Measurements from ENCODE around the gene PRDM13. TPM values are rescaled to one million over a fixed set of nuclear protein-coding genes. Genes with fewer than 3 reads are reported as not detected.

PRDM13 gene
- total and polyA plus RNA-seq, 10 of the 15 experiments (the other 5 are each of a cell fraction or from before 2014, with no cell fraction given) = 0.02 to 0.15 (median 0.03) TPM; not detected in 6

DNA sequence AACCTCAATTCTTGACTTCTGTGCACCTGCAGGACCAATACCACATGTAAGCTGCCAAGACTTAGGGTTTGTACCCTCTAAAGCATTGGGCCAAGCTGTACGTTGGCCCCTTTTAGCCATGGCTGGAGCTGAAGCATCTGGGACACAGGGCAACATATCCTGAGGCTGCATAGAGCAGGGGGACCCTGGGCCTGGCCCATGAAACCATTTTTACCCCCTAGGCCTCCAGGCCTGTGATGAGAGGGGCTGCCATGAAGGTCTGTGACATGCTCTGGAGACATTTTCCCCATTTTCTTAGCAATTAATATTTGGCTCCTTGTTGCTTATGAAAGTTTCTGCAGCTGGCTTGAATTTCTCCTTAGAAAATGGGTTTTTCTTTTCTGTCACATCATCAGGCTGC is 31.0 kb downstream of the PRDM13 start:
- Histone ChIP-seq H3K79me2 (ENCODE audit: control insufficient read depth, insufficient read depth, low read length) (no peaks in the 10 kb centered on the region), H3K9me3 (replicated peaks; ENCODE audit: control insufficient read depth, insufficient read depth, low read length) (peaks cover 1% of the 10 kb centered on the region; the same call in 1 of the 3 replicates), H4K20me1 (ENCODE audit: control insufficient read depth, insufficient read depth) (no peaks in the 10 kb centered on the region), H3K36me3 (ENCODE audit: control insufficient read depth in 2 of 2, insufficient read depth in 2 of 2, low read length in 1 of 2) (no peaks in the 10 kb centered on the region), H2AFZ (ENCODE audit: control insufficient read depth, low read depth, low read length) (no peak overlapping the region), H3K4me1 (ENCODE audit: control insufficient read depth, insufficient read depth, low read length) (no peaks in the 10 kb centered on the region), H3K4me3 (no peak overlapping the region), H3K27me3 (replicated peaks in 1 of 2; ENCODE audit: control insufficient read depth in 2 of 2, insufficient read depth in 2 of 2, low read length in 1 of 2) (no peaks in the 10 kb centered on the region), H3K9ac (ENCODE audit: control insufficient read depth, insufficient read depth, low read length) (no peak overlapping the region), H3K4me2 (ENCODE audit: control insufficient read depth, insufficient read depth) (no peak overlapping the region), H3K27ac (ENCODE audit: control insufficient read depth, insufficient read depth) (no peak overlapping the region)
- ChIA-PET POLR2A (no interaction called here), CTCF (no interaction called here), SMC1A (ENCODE audit: uncharacterized antibody, unreplicated experiment) (no interaction called here), RAD21 (ENCODE audit: unreplicated experiment) (no interaction called here)
- intact Hi-C loops (cut with micrococcal nuclease; ENCODE audit: unreplicated experiment) = no loop called here
- BruUV-seq (replicated peaks) = no TSS peak
- WGBS (ENCODE audit: insufficient coverage, insufficient replicate concordance, low lambda C conversion rate, missing lambda C conversion rate) = 0% methylated on average over 1 of the region's 1 CpG
- FAIRE-seq (no peak), ATAC-seq (no peak), DNase-seq (ENCODE audit: low read depth, low spot score) (no peak)
- in situ Hi-C loops (cut with MboI) = no loop called here
- TF ChIP-seq NBN (IDR thresholded peaks at IDR 0.05) = no peak
- no peak for TF ChIP-seq POLR2AphosphoS2 (IDR thresholded peaks at IDR 0.05; ENCODE audit: low read depth, low read length)
- no peak for TF ChIP-seq PAX5 (IDR thresholded peaks at IDR 0.05; ENCODE audit: borderline replicate concordance, low read depth, low read length)
- no peak for TF ChIP-seq KDM1A (IDR thresholded peaks at IDR 0.05; ENCODE audit: borderline replicate concordance)
- no peak for TF ChIP-seq ZNF24 (IDR thresholded peaks at IDR 0.05)
- no peak for TF ChIP-seq MXI1 (IDR thresholded peaks at IDR 0.05; ENCODE audit: low read depth, low read length)
- TF ChIP-seq, protein P1, sequence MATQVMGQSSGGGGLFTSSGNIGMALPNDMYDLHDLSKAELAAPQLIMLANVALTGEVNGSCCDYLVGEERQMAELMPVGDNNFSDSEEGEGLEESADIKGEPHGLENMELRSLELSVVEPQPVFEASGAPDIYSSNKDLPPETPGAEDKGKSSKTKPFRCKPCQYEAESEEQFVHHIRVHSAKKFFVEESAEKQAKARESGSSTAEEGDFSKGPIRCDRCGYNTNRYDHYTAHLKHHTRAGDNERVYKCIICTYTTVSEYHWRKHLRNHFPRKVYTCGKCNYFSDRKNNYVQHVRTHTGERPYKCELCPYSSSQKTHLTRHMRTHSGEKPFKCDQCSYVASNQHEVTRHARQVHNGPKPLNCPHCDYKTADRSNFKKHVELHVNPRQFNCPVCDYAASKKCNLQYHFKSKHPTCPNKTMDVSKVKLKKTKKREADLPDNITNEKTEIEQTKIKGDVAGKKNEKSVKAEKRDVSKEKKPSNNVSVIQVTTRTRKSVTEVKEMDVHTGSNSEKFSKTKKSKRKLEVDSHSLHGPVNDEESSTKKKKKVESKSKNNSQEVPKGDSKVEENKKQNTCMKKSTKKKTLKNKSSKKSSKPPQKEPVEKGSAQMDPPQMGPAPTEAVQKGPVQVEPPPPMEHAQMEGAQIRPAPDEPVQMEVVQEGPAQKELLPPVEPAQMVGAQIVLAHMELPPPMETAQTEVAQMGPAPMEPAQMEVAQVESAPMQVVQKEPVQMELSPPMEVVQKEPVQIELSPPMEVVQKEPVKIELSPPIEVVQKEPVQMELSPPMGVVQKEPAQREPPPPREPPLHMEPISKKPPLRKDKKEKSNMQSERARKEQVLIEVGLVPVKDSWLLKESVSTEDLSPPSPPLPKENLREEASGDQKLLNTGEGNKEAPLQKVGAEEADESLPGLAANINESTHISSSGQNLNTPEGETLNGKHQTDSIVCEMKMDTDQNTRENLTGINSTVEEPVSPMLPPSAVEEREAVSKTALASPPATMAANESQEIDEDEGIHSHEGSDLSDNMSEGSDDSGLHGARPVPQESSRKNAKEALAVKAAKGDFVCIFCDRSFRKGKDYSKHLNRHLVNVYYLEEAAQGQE (IDR thresholded peaks at IDR 0.05; ENCODE audit: low read depth, low read length) = no peak
- no peak for TF ChIP-seq SMARCA5 (IDR thresholded peaks at IDR 0.05)
- TF ChIP-seq, protein P2, sequence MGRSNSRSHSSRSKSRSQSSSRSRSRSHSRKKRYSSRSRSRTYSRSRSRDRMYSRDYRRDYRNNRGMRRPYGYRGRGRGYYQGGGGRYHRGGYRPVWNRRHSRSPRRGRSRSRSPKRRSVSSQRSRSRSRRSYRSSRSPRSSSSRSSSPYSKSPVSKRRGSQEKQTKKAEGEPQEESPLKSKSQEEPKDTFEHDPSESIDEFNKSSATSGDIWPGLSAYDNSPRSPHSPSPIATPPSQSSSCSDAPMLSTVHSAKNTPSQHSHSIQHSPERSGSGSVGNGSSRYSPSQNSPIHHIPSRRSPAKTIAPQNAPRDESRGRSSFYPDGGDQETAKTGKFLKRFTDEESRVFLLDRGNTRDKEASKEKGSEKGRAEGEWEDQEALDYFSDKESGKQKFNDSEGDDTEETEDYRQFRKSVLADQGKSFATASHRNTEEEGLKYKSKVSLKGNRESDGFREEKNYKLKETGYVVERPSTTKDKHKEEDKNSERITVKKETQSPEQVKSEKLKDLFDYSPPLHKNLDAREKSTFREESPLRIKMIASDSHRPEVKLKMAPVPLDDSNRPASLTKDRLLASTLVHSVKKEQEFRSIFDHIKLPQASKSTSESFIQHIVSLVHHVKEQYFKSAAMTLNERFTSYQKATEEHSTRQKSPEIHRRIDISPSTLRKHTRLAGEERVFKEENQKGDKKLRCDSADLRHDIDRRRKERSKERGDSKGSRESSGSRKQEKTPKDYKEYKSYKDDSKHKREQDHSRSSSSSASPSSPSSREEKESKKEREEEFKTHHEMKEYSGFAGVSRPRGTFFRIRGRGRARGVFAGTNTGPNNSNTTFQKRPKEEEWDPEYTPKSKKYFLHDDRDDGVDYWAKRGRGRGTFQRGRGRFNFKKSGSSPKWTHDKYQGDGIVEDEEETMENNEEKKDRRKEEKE (IDR thresholded peaks at IDR 0.05) = no peak
- TF ChIP-seq FOXK2 (IDR thresholded peaks at IDR 0.05) = no peak
- TF ChIP-seq RB1 (IDR thresholded peaks at IDR 0.05; ENCODE audit: borderline replicate concordance) = no peak
- no peak for TF ChIP-seq SUPT20H (IDR thresholded peaks at IDR 0.05; ENCODE audit: borderline replicate concordance, control insufficient read depth, low read depth, low read length)
- TF ChIP-seq, protein P3, sequence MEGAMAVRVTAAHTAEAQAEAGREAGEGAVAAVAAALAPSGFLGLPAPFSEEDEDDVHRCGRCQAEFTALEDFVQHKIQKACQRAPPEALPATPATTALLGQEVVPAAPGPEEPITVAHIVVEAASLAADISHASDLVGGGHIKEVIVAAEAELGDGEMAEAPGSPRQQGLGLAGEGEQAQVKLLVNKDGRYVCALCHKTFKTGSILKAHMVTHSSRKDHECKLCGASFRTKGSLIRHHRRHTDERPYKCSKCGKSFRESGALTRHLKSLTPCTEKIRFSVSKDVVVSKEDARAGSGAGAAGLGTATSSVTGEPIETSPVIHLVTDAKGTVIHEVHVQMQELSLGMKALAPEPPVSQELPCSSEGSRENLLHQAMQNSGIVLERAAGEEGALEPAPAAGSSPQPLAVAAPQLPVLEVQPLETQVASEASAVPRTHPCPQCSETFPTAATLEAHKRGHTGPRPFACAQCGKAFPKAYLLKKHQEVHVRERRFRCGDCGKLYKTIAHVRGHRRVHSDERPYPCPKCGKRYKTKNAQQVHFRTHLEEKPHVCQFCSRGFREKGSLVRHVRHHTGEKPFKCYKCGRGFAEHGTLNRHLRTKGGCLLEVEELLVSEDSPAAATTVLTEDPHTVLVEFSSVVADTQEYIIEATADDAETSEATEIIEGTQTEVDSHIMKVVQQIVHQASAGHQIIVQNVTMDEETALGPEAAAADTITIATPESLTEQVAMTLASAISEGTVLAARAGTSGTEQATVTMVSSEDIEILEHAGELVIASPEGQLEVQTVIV (IDR thresholded peaks at IDR 0.05; ENCODE audit: borderline replicate concordance, partially characterized antibody) = no peak
- TF ChIP-seq, protein P4, sequence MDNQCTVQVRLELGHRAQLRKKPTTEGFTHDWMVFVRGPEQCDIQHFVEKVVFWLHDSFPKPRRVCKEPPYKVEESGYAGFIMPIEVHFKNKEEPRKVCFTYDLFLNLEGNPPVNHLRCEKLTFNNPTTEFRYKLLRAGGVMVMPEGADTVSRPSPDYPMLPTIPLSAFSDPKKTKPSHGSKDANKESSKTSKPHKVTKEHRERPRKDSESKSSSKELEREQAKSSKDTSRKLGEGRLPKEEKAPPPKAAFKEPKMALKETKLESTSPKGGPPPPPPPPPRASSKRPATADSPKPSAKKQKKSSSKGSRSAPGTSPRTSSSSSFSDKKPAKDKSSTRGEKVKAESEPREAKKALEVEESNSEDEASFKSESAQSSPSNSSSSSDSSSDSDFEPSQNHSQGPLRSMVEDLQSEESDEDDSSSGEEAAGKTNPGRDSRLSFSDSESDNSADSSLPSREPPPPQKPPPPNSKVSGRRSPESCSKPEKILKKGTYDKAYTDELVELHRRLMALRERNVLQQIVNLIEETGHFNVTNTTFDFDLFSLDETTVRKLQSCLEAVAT (IDR thresholded peaks at IDR 0.05) = no peak
- TF ChIP-seq GABPA (IDR thresholded peaks at IDR 0.05; ENCODE audit: low read depth) = no peak
- TF ChIP-seq IKZF1 (conservative IDR thresholded peaks at IDR 0.05) = no peak

Measured in GM12878 (cell line).